ENCODE data around the gene RRAS. TPM values are rescaled to one million over a fixed set of nuclear protein-coding genes. Genes with fewer than 3 reads are reported as not detected.

Gene RRAS
- polyA plus RNA-seq, 1 experiment, result 64.2 TPM

- peak; percentile 99 for TF ChIP-seq CTCF (IDR thresholded peaks at IDR 0.05; ENCODE audit: low read depth, low read length)
- DNase-seq (ENCODE audit: low read depth, low spot score), result peak; percentile 71
- peaks cover 4% of the 10 kb centered on the region; the same call in 1 of the 2 replicates for H3K9me3 ChIP-seq (ENCODE audit: control insufficient read depth, insufficient read depth, low read length)
- ChIA-PET POLR2A (interaction anchor here (0.7 kb wide), 1 partner anchor 129 kb away, joined by 3 read pairs; no protein-coding TSS in a partner anchor), CTCF (interaction anchor here (0.6 to 1.3 kb wide), 17 partner anchors 8 to 208 kb away, joined by 3 to 14 read pairs (median 4); partner anchors contain the start of genes ADM5, AP2A1, CPT1C and FUZ)
- H3K4me3 ChIP-seq (ENCODE audit: low read depth, low read length), result peak overlapping the region; percentile 39
- no peaks in the 10 kb centered on the region for H3K27me3 ChIP-seq (ENCODE audit: control insufficient read depth, insufficient read depth, low read length)
- H3K27ac ChIP-seq (ENCODE audit: low read depth, low read length), result peak overlapping the region; percentile 39
Measured at GRCh38 chr19:49680421-49681351, 40.7 kb upstream of the RRAS start.

GRCh38 chr19:49679771-49680413 lies 39.9 kb upstream of the RRAS start:
- ChIA-PET CTCF (interaction anchor here (0.5 to 1.6 kb wide), 6 partner anchors 40 to 206 kb away, joined by 3 to 6 read pairs (median 3); partner anchors contain the start of gene RRAS), POLR2A (no interaction called here)
- Histone ChIP-seq H3K4me3 (ENCODE audit: low read depth, low read length) (peak overlapping the region; percentile 39), H3K27ac (ENCODE audit: low read depth, low read length) (peak overlapping the region; percentile 39), H3K27me3 (ENCODE audit: control insufficient read depth, insufficient read depth, low read length) (no peaks in the 10 kb centered on the region), H3K9me3 (ENCODE audit: control insufficient read depth, insufficient read depth, low read length) (peaks cover 4% of the 10 kb centered on the region; the same call in 1 of the 2 replicates)
- no peak for TF ChIP-seq CTCF (IDR thresholded peaks at IDR 0.05; ENCODE audit: low read depth, low read length)
- no peak for DNase-seq (ENCODE audit: low read depth, low spot score)

GRCh38 chr19:49678985-49679770 lies 39.2 kb upstream of the RRAS start:
- H3K27ac ChIP-seq (ENCODE audit: low read depth, low read length), result no peak overlapping the region
- no peaks in the 10 kb centered on the region for H3K27me3 ChIP-seq (ENCODE audit: control insufficient read depth, insufficient read depth, low read length)
- TF ChIP-seq CTCF (IDR thresholded peaks at IDR 0.05; ENCODE audit: low read depth, low read length), result no peak
- POLR2A ChIA-PET, result interaction anchor here (0.6 to 0.7 kb wide), 2 partner anchors 134 to 807 kb away, joined by 3 to 4 read pairs; partner anchors contain the start of gene PPP1R15A
- CTCF ChIA-PET, result interaction anchor here (0.5 to 1.8 kb wide), 8 partner anchors 11 to 206 kb away, joined by 3 to 6 read pairs (median 3); partner anchors contain the start of gene RRAS
- H3K9me3 ChIP-seq (ENCODE audit: control insufficient read depth, insufficient read depth, low read length), result peaks cover 4% of the 10 kb centered on the region; the same call in 1 of the 2 replicates
- DNase-seq (ENCODE audit: low read depth, low spot score), result no peak
- peak overlapping the region; percentile 7; the same call in 1 of the 2 replicates for H3K4me3 ChIP-seq (ENCODE audit: low read depth, low read length)

- DNase-seq (ENCODE audit: low read depth, low spot score), result no peak
- Histone ChIP-seq H3K9me3 (ENCODE audit: control insufficient read depth, insufficient read depth, low read length) (peaks cover 4% of the 10 kb centered on the region; the same call in 1 of the 2 replicates), H3K4me3 (ENCODE audit: low read depth, low read length) (peak overlapping the region; percentile 98), H3K27ac (ENCODE audit: low read depth, low read length) (peak overlapping the region; percentile 82), H3K27me3 (ENCODE audit: control insufficient read depth, insufficient read depth, low read length) (no peaks in the 10 kb centered on the region)
- ChIA-PET CTCF (interaction anchor here (0.5 to 1.8 kb wide), 5 partner anchors 12 to 169 kb away, joined by 3 to 4 read pairs (median 3); partner anchors contain the start of gene RRAS), POLR2A (interaction anchor here (2.8 kb wide), 1 partner anchor 14 kb away, joined by 14 read pairs; no protein-coding TSS in a partner anchor)
- TF ChIP-seq CTCF (IDR thresholded peaks at IDR 0.05; ENCODE audit: low read depth, low read length), result peak; percentile 70
Measured at GRCh38 chr19:49677901-49678674, 38.1 kb upstream of the RRAS start.

Measured in AG04450 (cell line).